HG02623 (cell line): ENCODE results near the gene COBL.

ENCODE experiments used
- ATAC-seq: cut with Tn5 transposase; IDR thresholded peaks from one replicate; pipeline ENCODE4 v1.9.1; 2021; ENCODE audit warnings: moderate library complexity; ENCODE audit not compliant: unreplicated experiment

COBL gene

DNA sequence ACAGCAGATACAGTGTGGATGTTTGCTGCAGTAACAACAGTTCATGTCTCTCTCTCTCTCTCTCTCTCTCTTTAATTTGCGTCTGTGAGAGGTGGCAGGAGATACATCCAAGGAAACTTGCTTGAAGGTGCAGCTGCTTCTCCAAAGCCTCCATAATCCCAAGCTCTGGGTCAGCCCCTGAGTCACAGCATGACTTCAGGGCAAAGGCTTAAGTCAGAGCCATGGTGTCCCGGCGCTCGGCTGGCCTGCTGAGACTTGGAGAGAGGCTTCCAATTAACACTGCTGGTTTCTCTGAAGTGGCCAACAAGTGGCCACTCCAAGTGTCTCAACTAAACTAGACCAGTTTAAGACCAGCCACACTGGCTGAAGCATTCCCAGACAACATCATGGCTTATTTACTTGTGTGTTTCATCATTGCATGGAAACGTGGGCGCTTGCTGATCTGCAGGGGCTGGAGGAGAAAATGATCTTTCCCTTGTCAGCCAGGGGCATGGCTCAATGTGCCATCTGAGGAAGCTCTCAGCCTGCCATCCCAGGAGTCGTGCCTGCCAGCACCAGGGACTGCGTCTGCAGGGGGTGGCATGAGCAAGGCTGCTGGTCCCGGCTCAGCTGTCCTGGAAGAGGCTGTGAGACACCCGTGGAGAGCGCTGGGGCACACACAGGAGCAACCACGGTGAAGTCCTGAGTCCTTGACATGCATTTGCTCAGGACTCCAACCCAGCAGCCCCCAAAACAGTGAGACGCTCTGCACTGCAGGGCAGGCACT, 254.2 kb downstream of the COBL start:
- ATAC-seq: no peak

DNA sequence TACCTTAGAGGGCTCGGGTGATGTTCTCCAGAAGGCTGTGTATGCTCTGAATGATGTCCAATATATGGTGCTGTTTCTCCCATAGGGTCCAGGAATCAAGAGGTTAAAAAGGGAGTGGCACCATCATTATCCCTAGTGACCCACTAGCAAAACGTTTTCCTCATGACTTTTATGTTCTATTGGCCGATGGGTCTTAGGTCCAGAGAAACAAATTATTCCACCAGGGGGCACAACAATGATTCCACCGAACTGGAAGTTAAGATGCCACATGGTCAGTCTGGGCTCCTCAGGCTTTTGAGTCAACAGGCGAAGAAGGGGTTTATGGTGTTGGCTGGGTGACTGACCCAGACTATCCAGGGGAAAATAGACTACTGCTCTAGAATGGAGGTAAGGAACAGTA, 256.1 kb downstream of the COBL start:
- ATAC-seq: no peak

DNA sequence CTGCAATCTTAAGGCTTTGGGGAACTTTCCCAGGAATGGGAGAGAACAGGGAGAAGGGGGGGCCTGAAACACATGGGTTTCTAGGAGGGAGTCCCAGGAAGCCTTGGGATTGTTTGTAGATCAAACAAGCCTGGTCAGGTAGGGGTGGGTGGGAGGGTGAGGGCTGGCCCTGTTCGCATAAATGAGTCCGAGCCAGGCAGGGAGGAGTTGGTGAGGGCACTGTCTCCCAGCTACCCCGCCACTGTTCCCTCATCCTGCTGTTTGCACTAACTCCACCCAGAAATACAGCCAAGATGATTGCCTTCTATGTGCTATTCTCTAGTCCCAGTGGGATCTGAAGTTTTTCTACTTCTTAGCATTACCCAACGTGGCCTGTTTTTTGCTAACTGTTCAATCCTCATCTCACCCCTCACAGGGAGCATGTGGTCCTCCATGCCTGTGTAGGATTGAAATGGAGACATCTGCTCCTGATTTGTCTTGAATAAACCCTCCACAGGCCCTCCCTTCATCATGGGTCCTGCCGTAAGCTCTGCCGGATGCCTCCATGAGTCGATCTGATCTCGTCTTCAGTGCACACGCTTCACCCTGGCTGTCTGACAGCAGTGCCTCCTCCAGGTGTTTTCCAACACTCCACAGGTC, 257.0 kb downstream of the COBL start:
- ATAC-seq: no peak

DNA sequence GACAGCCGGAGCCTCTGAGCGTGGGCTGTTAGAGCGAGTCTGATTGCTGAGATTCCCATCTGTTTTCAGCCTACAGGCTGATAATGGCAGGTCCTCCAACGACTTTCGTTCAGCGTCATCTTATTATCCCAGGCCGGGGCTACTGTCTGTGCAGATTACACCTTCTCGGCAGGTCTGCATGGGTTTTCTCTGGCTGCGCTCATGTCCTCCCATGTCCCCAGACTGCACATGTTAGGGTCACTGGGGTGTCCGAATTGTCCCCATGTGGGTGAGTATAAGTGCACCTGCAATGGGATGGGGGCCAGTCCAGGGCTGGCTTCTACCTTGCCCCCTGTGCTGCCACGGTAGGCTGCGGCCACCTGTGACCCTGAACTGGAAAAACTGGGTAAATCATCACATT, 257.8 kb downstream of the COBL start:
- no peak for ATAC-seq

DNA sequence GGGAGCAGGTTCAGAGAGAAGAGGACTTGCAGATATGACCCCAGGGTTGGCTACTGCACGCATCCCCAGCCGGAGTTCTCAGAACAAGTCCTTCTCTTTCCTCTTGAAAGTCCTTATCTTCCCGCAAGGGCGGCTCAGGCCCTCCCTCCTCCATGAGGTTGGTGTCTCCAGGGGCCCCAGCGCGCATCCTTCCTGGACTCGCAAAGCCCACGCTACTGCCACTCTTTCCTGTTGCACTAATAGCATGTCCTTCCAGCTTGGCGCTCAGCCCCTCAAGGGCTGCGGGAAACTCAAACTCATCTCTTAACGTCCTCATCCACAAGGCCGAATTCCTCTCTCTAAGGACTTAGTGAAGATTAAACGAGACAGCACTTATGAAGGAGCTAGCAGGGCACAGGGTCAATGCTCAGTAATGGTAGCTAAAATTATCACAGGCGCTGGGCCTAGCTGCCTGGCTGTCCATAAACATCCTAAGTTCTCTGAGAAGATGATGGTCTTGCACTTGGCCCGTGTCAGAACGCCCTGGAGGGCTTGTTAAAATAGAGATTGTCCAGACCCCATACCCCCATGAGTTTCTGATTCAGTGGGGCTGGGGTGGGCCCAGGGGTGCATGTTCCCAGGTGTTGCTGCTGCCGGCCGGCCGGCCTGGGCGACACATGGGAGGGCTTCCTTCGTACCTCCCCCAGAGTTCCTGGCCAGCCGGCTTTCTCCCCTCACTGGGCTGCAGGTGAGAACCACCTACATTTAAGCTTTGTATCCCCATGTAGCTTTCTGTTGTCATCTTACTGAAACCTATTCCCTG, 261.4 kb downstream of the COBL start:
- ATAC-seq: no peak

DNA sequence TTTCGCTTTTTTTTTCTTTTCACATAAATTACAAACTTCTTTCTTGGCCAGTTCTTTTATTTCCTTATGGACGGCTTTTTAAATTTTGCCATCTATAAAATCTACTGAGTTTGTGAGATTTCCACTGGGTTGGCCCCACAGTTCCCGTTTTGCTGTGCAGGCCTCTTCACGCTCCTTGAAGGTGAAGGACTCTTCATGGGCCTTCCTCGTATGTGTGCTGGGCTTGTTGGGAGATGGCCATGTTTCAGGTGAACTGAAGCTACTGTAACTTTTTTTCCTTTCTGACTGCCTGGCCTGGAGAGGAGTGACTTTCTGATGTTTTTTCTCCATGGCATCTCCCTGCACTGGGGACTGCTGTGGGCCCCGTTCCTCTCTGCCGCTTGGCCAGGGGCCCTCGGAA, 262.4 kb downstream of the COBL start:
- no peak for ATAC-seq

DNA sequence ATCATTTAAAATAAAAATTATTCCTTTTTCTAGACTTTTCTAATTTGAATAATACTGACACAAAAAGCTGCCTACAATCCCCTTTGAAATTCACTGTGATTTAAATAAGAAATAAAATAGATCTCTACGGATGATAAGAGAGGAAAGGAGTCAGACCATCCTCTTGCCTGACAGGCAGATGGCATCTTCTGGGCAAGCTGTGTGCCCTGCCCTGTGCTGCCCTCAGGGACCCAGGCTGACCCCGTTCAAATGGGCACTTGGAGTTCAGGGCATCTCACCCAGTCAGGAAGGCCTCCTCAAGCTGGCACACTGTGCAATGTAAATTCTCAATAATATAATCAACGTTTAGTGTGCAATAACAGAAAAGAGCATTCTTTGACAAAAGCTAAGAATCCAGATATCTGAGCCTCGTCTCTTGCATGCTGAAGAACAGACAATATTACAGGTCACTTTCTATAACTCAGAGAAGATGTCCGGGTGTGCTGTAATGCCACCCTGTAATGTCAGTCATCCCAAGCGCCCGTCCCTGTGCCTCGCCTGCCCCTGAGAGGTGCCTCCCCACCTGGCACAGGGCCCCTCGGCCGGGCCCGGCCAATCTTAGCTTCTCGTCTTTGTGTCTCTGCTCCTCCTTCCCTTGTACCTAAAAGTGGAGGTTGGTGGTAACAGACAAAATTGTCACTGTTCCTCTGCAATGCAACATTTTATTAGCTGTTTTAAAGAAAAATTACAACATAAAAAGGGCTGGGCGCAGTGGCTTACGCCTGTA, 263.3 kb downstream of the COBL start:
- ATAC-seq: no peak

DNA sequence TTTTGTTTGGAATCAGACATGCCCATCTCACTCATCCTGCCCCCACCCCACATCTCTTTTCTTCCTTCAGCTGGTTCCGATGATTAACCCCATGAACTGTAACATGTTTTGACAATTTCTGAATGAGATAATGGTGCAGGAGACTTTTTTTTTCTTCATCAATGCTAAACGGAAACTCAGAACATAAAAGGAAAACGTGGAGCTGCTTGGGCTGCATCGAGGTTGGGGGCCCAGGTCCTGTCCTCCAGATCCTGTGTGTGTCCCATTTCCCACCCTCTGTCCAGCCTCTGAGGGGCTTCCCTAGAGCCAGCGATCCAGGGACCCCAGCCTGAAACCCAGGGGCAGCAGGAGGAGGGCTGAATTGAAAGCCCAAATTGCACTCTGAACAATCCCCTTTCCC, 270.1 kb downstream of the COBL start:
- ATAC-seq: no peak

DNA sequence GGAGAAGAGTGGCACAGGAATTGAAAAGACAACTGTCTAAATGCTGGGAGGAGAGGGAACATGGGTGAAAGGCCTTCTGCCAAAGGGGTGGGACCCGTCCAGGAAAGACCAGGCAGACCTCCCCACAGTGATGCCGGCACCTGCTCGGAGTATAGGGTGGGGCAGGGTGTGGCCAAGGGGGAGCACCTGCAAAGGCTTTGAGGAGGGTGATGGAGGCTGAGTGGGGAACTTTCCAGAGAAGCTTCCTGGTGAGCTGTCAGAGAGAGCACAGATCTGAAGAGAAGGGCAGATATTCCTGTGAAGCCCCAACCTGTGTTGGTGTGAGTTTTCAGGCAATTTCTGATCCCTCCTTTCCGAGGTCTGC, 270.5 kb downstream of the COBL start:
- no peak for ATAC-seq

DNA sequence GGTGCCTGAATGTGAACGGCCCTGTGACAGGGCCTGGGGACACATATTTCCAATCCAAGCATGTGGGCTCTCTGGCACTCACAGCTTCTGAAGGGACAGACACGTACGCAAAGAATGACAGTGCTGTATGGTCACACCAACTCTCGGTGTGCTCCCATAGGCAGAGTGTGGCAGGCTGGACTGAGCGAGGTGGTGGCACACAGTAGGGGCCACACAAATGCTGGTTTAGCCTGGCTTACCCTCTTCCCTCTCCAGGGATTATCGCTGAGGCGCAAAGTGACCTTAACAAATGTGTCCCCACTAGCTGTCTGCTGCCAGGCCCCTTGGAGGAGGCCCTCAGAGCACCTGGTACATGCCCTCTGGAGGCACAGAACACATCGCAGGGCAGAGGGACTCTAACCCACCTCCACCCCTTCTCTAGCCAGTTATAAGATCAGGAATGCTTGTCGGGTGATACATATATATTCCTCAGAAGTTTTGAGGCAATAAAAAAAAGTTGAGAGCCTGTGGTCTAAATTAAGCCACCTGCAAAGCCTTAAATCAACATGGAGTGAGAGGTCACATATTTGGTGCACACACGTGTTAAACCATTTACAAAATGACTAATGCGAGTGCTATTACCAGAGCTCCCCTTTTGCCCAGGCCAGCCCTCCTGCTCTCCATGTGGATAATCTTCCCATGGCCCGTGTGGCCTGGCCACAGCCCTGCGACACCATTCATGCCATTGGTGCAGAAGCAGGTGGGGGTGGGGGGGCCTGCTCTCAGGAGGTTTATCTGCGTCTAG, 271.1 kb downstream of the COBL start:
- ATAC-seq: no peak

DNA sequence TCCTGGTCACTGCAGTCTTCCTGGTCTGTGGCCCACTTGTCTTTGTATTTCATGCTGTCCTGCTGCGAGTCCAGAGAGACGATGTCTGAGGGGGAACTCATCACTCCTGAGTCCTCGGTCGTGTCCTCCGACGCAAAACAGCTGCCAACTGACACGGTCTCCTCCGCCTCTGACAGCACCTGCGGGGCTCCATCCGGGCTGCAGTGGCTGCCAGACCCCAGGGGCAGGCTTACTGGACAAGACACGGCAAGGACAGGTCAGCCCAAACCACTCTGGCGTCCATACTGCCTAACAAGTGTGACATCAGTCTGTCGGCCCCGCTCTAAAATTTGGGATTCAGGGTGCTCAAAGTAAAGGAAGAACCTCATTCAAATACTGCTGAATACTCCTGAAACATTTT, 273.1 kb downstream of the COBL start:
- ATAC-seq: no peak

DNA sequence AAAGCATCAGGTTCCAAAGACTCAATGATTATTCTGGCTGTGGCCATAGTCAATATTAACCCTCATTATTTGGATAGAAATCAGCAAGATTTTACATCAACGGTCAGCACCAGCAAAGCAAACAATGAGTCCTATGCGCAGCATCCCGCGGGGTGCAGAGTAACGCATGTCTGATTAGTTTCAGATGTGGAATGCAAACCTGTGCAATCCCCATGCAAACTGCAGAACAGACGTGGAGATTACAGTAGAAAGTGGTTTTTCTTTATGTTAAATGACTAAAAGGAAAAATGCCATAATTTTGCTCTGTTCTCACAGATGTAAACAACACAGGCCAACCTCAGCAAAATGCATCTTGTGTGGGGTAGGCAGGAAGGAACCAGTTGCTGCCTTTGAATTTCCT, 275.8 kb downstream of the COBL start:
- ATAC-seq: no peak

DNA sequence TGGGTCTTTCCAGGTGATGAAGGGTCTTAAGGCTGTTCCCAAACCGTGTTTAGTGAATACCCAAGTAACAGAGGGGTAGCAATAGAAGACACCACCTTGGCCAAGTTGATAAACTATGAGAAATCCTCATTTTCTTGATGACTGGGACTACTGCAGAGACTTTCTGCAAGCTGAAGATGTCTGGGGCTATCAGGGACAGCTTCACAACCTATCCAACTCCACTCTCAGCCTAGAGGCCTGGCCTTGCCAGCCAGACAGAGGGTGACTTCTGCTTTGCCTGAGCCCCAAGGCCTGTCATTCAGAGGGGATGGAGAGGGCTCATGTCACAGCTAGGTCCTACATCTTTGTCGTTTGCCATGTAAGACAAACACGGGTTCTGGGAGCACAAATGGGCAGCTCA, 278.0 kb downstream of the COBL start:
- no peak for ATAC-seq

DNA sequence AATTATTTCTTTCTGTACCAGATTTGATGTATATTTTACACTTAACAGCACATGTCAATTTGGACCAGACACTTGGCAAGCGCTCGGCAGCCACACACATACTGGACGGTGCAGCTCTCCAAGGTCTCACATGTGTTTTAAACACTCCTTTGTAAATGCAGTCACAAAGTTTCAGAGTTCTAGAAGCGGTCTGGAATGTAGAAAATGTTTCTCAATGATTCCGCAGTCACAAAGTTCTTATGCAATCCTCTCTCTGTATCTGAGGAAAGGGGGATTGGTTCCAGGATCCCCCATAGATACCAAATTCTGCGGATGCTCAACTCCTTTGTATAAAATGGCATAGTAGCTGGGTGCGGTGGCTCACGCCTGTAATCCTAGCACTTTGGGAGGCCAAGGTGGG, 280.9 kb downstream of the COBL start:
- ATAC-seq: no peak

DNA sequence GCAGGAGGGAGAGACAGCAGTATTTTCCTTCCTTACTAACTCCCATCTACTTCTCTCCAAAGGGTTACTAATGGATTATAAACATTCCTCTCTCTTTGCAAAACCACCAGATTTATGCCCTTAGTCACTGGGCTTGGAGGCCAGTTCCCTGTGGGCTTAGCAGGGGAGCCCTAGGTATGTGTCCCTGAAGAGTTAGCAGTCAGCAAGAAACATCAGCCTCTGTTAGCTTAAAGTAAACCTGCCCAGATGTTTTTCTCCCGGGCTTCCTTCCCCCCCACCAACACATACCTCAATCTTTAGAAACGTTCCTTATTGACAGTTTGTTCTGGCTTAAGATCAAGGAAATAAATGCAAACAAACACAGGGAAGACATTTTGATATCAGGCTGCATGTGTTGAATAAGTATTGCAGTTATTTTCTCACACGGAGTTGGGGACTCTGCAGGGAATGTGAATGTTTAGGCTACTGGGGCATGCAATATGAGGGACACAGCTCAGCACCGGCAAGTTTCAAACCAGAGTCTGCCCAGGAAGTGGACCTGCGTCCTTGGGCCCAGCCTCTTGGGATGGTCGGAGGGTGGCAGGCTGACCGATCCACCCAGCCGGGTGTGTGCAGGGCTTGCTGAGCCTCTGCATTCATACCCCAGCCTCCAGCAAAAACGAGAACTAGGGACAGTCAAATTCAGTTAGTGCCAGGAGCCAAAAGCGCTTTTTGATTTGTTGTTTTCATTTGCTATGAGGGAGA, 281.9 kb downstream of the COBL start:
- ATAC-seq: no peak

DNA sequence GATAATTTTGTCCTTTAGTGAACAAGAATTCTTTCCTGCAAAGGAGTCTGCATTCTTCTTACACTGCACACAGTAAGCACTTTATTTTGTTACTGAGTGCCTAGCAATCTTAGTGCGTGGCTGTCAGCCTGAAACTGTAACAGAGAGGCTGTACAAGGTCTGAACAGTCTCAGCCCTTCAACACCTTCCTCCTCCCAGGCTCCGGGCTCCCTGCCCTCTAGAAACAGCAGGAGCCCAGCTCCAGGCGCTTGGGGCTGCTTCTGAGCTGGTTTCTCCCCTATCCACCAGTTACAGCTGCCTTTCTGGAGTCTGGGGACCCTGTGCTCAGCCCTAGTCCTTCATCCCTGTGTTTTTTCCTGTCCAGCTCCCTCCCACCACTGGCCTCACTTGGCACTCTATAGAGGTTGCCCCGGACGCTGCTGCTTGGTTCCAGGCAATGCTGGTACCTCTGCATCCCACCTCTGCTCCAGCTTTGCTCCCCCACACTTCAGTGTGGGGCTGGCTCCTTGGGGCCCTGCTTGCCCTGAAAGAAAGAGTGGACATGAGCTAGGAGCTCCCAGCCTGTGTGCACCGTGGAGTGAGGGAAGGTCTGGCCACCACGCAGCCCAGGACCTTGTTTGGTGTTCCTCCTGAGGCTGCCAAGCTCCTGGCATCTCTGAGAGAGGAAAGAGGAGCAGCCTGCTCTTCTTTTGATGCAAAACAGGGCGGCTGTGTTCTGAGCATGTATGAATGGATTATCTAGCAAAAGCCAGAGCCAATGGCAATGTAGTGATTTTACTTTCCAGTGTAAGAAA, 282.7 kb downstream of the COBL start:
- no peak for ATAC-seq

DNA sequence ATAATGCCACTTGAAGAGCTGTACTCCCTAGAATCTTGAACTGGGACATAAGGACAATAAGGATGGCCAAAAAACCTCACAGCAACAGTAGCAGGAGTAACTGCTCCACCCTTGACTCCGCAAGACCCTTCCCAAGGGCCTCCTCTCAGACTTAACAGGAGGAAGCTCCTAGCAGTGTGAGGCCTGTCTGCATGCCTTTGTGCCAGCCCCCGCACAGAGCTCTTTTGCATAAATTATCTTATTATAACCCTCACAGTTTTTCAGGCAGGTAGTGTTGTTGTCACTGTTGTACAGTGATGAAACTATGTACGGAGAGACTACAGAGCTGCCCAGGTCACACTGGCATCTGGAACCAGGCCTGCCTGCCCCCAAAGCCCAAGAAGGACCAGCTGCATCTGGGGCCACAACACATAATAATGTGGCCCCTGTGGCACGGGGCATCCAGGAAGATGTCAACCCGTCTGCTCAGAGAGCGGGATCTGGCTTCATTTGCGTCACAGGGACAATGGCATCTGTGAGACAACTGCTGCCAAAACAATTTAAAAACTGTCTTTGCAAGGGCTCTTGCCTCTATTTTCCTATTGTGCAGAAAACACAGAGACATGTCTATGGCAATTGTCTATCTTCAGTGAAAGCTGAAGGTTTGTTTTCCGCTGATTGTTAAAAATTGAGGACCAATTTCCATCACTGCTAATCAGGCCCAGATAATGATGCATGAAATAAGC, 284.7 kb downstream of the COBL start:
- no peak for ATAC-seq

DNA sequence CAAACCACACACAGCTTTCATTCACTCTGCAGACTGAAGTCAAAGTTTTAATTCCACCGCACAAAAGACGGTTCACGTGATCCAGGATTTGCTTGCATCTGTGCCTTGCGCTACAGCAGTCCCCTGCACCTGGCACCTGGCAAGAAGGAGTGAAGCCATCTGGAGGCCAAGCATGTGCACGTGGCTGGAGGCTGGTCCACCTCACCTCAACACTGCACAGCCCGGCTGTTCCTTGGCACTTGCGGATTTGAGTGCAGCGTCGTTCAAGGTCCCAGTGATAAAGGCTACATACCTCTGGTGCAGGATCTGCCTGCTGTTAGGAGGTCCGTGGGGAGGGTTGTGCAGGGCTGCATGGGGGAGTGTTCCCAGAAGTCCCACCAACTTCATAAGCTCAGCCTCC, 285.4 kb downstream of the COBL start:
- ATAC-seq: no peak
